Pancreas (tissue), 10 donors: ENCODE results near the gene FEZF2. TPM values are rescaled to one million over a fixed set of nuclear protein-coding genes. Genes with fewer than 3 reads are reported as not detected.
A peak's percentile ranks its signal among the peaks of the same experiment; 100 is the strongest.

Source experiments
- ATAC-seq, 4 donors: fragments of 200-7000 bp; cut with Tn5 transposase; one replicate each; pipeline versions ENCODE4 v1.8.0 to v1.9.1; 2020; ENCODE audit warnings: mild to moderate bottlenecking in 4 of 4, moderate library complexity in 4 of 4
- DNase-seq, 6 donors: peaks; one replicate each; pipeline ENCODE4 v3.0.0-alpha.2; 2020
- FAIRE-seq: peaks from 2 replicates; lab custom pipeline; 2012; peaks lifted over from hg19 to GRCh38; lab: Jason Lieb, UNC
- H3K27ac ChIP-seq, 4 donors: fragments of 200-600 bp; sonication (generic); 1 replicate in 3 of 4; 2 replicates in 1 of 4; pipeline versions ENCODE4 v1.5.0 to v1.8.0; 2020
- H3K27me3 ChIP-seq, 4 donors: fragments of 200-600 bp; one replicate each; pipeline ENCODE4 v1.8.0; 2021
- H3K36me3 ChIP-seq, 3 donors: fragments of 200-600 bp; sonication (generic) in 1 of 3; one replicate each; pipeline versions ENCODE4 v1.5.0 to v1.8.0; 2020 to 2021
- H3K4me1 ChIP-seq, 3 donors: fragments of 200-600 bp; one replicate each; pipeline ENCODE4 v1.8.0; 2021
- H3K4me3 ChIP-seq, 4 donors: fragments of 200-600 bp; sonication (generic) in 2 of 4; one replicate each; pipeline versions ENCODE4 v1.5.0 to v1.8.0; 2020 to 2021
- H3K9me3 ChIP-seq, 4 donors: fragments of 200-600 bp; one replicate each; pipeline ENCODE4 v1.8.0; 2021
- WGBS, 2 donors: extraction: QIAGEN DNeasy Blood & Tissue Kit; methylation state at CpG; one replicate each; pipeline ENCODE4 v1.1.7; 2013; 5-methylcytosine and 5-hydroxymethylcytosine counted together
- intact Hi-C, 3 donors: fragments of 100-400 bp; cut with DNase I; formaldehyde crosslinking; loops; one replicate each; pipeline versions ENCODE4 v1.11.1 to v1.14.2; 2022
- polyA plus RNA-seq, 2 donors: library from polyadenylated mRNA; stranded (reverse); fragments of 200-250 nt; gene quantifications; one replicate each; pipeline ENCODE4 v1.2.3, GENCODE V29; 2013
- total RNA-seq, 6 donors: library from RNA; stranded (reverse); fragmentation: NEBNext Ultra II Directional in 4 of 6; extraction: Animal tissue kit (Norgen Biotek cat#: 25700) in 4 of 6; gene quantifications; one replicate each; pipeline versions ENCODE4 v1.2.1 to v1.2.4, GENCODE V29; 2021 to 2023
- TF ChIP-seq, protein P1 (sequence below), 4 donors: fragments of 200-600 bp; sonication (generic) in 3 of 4; IDR thresholded peaks; one replicate each; pipeline versions ENCODE4 v1.5.0 to v1.8.0; 2021; ENCODE audit warnings: antibody characterized with exemption in 4 of 4
- donor health status: healthy with polysubstance abuse.
- donor health status: DM: no; HTN: no; CAD: no; lungs with moderate emphysema.
- donor health status: DM: no; HTN: no; CAD: no.
- donor health status: control.
- donor health status: control.
- donor health status: Bipolar disorder and iron deficiency.
- donor health status: DM: yes; HTN: yes; CAD: no.
- donor health status: DM: no; HTN: no; CAD: no.
- donor health status: DM: no; HTN: no; CAD: no.
- donor health status: DM: yes; HTN: yes; CAD: no.

The FEZF2 gene
- total RNA-seq (not detected), polyA plus RNA-seq (under 1 TPM in 1 of 2 donors, not detected in 1; 0.12 TPM)

DNA sequence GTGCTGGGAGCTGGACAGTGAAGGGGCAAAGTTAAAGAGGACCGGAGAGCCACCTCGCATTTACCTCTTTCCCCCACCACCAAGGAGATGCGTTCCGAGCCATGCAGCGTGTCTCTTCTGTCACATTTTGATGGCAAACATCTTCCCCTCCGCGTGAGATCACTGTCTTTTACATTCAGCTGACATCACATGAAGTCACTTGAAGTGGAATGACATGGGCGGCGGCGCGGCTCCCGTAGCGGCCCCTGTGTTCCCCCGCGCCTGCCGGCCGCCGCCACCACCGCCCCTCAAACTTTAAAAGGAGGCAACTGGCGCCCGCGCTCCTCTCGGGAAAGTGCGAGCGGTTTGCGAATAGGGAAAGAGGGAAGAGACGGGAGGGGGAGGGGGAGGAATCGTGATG, at the start of gene FEZF2:
FEZF2 (minus strand) TSS at position 336 of the 400 bp plus-strand sequence. CDS start 682 bp downstream, outside the sequence.
- FAIRE-seq = no peak
- Histone ChIP-seq H3K27ac (no peak within 1 kb of the TSS), H3K4me3 (peak within 1 kb of the TSS in 1 of 4 donors; percentile 4), H3K36me3 (no peaks in the 10 kb centered on the region), H3K4me1 (peaks cover 0 to 5% (median 0%) of the 10 kb centered on the region in 3 donors), H3K9me3 (no peaks in the 10 kb centered on the region), H3K27me3 (peaks cover 0 to 62% (median 22%) of the 10 kb centered on the region in 4 donors)
- DNase-seq = no peak
- WGBS, 2 donors = 2 to 3% methylated on average over 25 to 28 of the region's 28 CpGs
- intact Hi-C loops = no loop called here
- ATAC-seq = no peak
- TF ChIP-seq, protein P1, sequence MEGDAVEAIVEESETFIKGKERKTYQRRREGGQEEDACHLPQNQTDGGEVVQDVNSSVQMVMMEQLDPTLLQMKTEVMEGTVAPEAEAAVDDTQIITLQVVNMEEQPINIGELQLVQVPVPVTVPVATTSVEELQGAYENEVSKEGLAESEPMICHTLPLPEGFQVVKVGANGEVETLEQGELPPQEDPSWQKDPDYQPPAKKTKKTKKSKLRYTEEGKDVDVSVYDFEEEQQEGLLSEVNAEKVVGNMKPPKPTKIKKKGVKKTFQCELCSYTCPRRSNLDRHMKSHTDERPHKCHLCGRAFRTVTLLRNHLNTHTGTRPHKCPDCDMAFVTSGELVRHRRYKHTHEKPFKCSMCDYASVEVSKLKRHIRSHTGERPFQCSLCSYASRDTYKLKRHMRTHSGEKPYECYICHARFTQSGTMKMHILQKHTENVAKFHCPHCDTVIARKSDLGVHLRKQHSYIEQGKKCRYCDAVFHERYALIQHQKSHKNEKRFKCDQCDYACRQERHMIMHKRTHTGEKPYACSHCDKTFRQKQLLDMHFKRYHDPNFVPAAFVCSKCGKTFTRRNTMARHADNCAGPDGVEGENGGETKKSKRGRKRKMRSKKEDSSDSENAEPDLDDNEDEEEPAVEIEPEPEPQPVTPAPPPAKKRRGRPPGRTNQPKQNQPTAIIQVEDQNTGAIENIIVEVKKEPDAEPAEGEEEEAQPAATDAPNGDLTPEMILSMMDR (IDR thresholded peaks at IDR 0.05) = no peak

GRCh38 chr3:62421207-62421606, 47.9 kb upstream of the FEZF2 start:
- ATAC-seq (no peak), FAIRE-seq (no peak), DNase-seq (no peak)
- TF ChIP-seq, protein P1 (IDR thresholded peaks at IDR 0.05) = no peak
- Histone ChIP-seq H3K9me3 (no peaks in the 10 kb centered on the region), H3K36me3 (no peaks in the 10 kb centered on the region), H3K4me1 (no peaks in the 10 kb centered on the region), H3K27ac (no peak overlapping the region), H3K4me3 (no peak overlapping the region), H3K27me3 (no peaks in the 10 kb centered on the region)
- WGBS, 2 donors = 84 to 92% methylated on average over 10 of the region's 10 CpGs
- intact Hi-C loops = no loop called here

- ATAC-seq = peak in 1 of 4 donors; percentile 46
- WGBS, 2 donors = 37% methylated on average over 3 of the region's 3 CpGs
- TF ChIP-seq, protein P1 (IDR thresholded peaks at IDR 0.05) = no peak
- DNase-seq = no peak
- no peaks in the 10 kb centered on the region for H3K36me3 ChIP-seq
- intact Hi-C loops = no loop called here
- H3K27ac ChIP-seq = no peak overlapping the region
- no peaks in the 10 kb centered on the region for H3K27me3 ChIP-seq
- no peaks in the 10 kb centered on the region for H3K4me1 ChIP-seq
- no peak for FAIRE-seq
- H3K9me3 ChIP-seq = no peaks in the 10 kb centered on the region
- H3K4me3 ChIP-seq = no peak overlapping the region
Measured at GRCh38 chr3:62416144-62416543, 42.8 kb upstream of the FEZF2 start.

GRCh38 chr3:62415312-62415801, 42.0 kb upstream of the FEZF2 start:
- no peak overlapping the region for H3K4me3 ChIP-seq
- no peak for DNase-seq
- ATAC-seq = no peak
- no peaks in the 10 kb centered on the region for H3K27me3 ChIP-seq
- H3K4me1 ChIP-seq = no peaks in the 10 kb centered on the region
- FAIRE-seq = no peak
- no peak overlapping the region for H3K27ac ChIP-seq
- intact Hi-C loops = no loop called here
- no peaks in the 10 kb centered on the region for H3K36me3 ChIP-seq
- H3K9me3 ChIP-seq = no peaks in the 10 kb centered on the region
- TF ChIP-seq, protein P1 (IDR thresholded peaks at IDR 0.05) = no peak
- 77% methylated on average over 9 of the region's 9 CpGs for WGBS, 2 donors

DNA sequence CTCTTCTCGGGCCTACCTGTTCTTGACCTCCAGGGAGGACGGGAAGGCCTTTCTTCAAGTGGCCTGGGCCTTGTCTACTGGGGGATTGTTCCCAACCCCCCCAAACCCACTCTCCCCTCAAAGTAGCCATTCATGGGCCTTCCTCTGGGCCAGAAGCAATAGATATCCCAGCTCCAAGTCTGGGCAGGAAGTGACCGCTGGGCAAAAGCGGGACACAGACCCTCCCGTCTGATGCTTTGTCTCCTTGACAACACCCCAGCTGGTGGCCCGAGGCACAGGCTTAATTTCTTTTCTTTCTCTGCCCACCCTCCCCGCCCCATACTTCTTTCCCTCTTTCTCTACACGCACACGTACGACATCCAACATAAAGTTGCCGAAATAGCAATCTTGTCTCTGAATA, 41.4 kb upstream of the FEZF2 start:
- 89 to 95% methylated on average over 11 of the region's 11 CpGs for WGBS, 2 donors
- no peaks in the 10 kb centered on the region for H3K36me3 ChIP-seq
- H3K4me1 ChIP-seq = no peaks in the 10 kb centered on the region
- no peak overlapping the region for H3K4me3 ChIP-seq
- no peak overlapping the region for H3K27ac ChIP-seq
- H3K27me3 ChIP-seq = no peaks in the 10 kb centered on the region
- ATAC-seq (no peak), DNase-seq (no peak), FAIRE-seq (no peak)
- intact Hi-C loops = no loop called here
- TF ChIP-seq, protein P1 (IDR thresholded peaks at IDR 0.05) = no peak
- H3K9me3 ChIP-seq = no peaks in the 10 kb centered on the region
